Activated gamma-delta T cell treated with anti-CD3 and anti-CD28 coated beads, Interleukin-2, amount 50 U/mL, for 16 hours (primary cell): ENCODE data around the gene OTOGL.
A peak's percentile ranks its signal among the peaks of the same experiment; 100 is the strongest.

Source experiments
- DNase-seq: peaks from one replicate; pipeline ENCODE4 v3.0.0-alpha.2; 2020; ENCODE audit warnings: low read depth

OTOGL gene

GRCh38 chr12:80099259-80099658 lies at the start of gene OTOGL:
TSS of gene OTOGL (plus strand) at chr12:80099537. CDS start at chr12:80209432, 109,895 bp downstream.
- DNase-seq, result no peak

- no peak for DNase-seq
Observed at GRCh38 chr12:80050236-80050635, 49.1 kb upstream of the OTOGL start.

GRCh38 chr12:80053051-80053790 lies 46.1 kb upstream of the OTOGL start:
- DNase-seq, result no peak

GRCh38 chr12:80056232-80056631 lies 43.1 kb upstream of the OTOGL start:
- DNase-seq, result no peak

- no peak for DNase-seq
Observed at GRCh38 chr12:80056845-80057244, 42.5 kb upstream of the OTOGL start.

- DNase-seq, result no peak
Observed at GRCh38 chr12:80058586-80058985, 40.8 kb upstream of the OTOGL start.

- no peak for DNase-seq
Observed at GRCh38 chr12:80059102-80059501, 40.2 kb upstream of the OTOGL start.

GRCh38 chr12:80059875-80060274 lies 39.5 kb upstream of the OTOGL start:
- DNase-seq, result no peak

- no peak for DNase-seq
Observed at GRCh38 chr12:80064269-80064668, 35.1 kb upstream of the OTOGL start.

GRCh38 chr12:80064951-80065350 lies 34.4 kb upstream of the OTOGL start:
- DNase-seq, result no peak

GRCh38 chr12:80068173-80068572 lies 31.2 kb upstream of the OTOGL start:
- DNase-seq, result no peak

GRCh38 chr12:80083892-80084614 lies 15.3 kb upstream of the OTOGL start:
- DNase-seq, result peak; percentile 7

- no peak for DNase-seq
Observed at GRCh38 chr12:80086025-80086424, 13.3 kb upstream of the OTOGL start.

- DNase-seq, result no peak
Observed at GRCh38 chr12:80087486-80088213, 11.7 kb upstream of the OTOGL start.

- no peak for DNase-seq
Observed at GRCh38 chr12:80100591-80100990, 1.3 kb downstream of the OTOGL start.

GRCh38 chr12:80101126-80101525 lies 1.8 kb downstream of the OTOGL start:
- DNase-seq, result no peak

- DNase-seq, result no peak
Observed at GRCh38 chr12:80107221-80107620, 7.9 kb downstream of the OTOGL start.

GRCh38 chr12:80116735-80117134 lies 17.4 kb downstream of the OTOGL start:
- no peak for DNase-seq

- no peak for DNase-seq
Observed at GRCh38 chr12:80118565-80119324, 19.4 kb downstream of the OTOGL start.

- DNase-seq, result no peak
Observed at GRCh38 chr12:80120994-80121393, 21.7 kb downstream of the OTOGL start.

GRCh38 chr12:80121661-80122060 lies 22.3 kb downstream of the OTOGL start:
- no peak for DNase-seq

- DNase-seq, result no peak
Observed at GRCh38 chr12:80129895-80130530, 30.7 kb downstream of the OTOGL start.
